GM13976 (cell line): ENCODE measurements around the gene LTBP2.

Source experiments
- DNase-seq: peaks from one replicate; pipeline ENCODE4 v3.0.0; 2012; ENCODE audit warnings: low spot score
- CTCF ChIP-seq: IDR thresholded peaks from 2 replicates; pipeline ENCODE4 v1.5.1; 2012; ENCODE audit warnings: borderline replicate concordance, mild to moderate bottlenecking; ENCODE audit not compliant: insufficient read depth; ENCODE audit errors: extremely low read depth, missing control alignments, control extremely low read depth
- in situ Hi-C: fragments of 300-500 bp; cut with MboI; formaldehyde crosslinking; loops from one replicate; pipeline ENCODE4 v1.12.0; 2022; ENCODE audit warnings: low sequenced_read_pairs, mixed read lengths, inconsistent platforms; ENCODE audit not compliant: unreplicated experiment

The LTBP2 gene

GRCh38 chr14:74562515-74563232, 49.4 kb downstream of the LTBP2 start:
- TF ChIP-seq CTCF = no peak
- DNase-seq = no peak
- in situ Hi-C loops = no loop called here

- no peak for DNase-seq
- in situ Hi-C loops = no loop called here
- TF ChIP-seq CTCF = no peak
Measured at GRCh38 chr14:74558655-74559054, 53.4 kb downstream of the LTBP2 start.

- TF ChIP-seq CTCF = no peak
- in situ Hi-C loops = no loop called here
- DNase-seq = no peak
Measured at GRCh38 chr14:74557691-74558090, 54.3 kb downstream of the LTBP2 start.

- no peak for TF ChIP-seq CTCF
- in situ Hi-C loops = no loop called here
Measured at GRCh38 chr14:74555476-74556050, 56.5 kb downstream of the LTBP2 start.

GRCh38 chr14:74554742-74555362, 57.2 kb downstream of the LTBP2 start:
- in situ Hi-C loops = no loop called here
- no peak for TF ChIP-seq CTCF
- DNase-seq = no peak

More at GRCh38 chr14:74555476-74556050, 56.5 kb downstream of the LTBP2 start:
- DNase-seq = no peak

GRCh38 chr14:74552623-74553022, 59.4 kb downstream of the LTBP2 start:
- in situ Hi-C loops = no loop called here
- no peak for DNase-seq
- TF ChIP-seq CTCF = no peak
